Occipital lobe (tissue), 2 donors: ENCODE data around the gene SEMA3F. TPM values are rescaled to one million over a fixed set of nuclear protein-coding genes. Genes with fewer than 3 reads are reported as not detected.

Experiments
- DNase-seq: peaks from one replicate; lab custom pipeline; 2025; lab: John Stamatoyannopoulos, UW
- total RNA-seq: library from RNA; depleted of rRNA; stranded (reverse); fragments of >200 nt; gene quantifications from one replicate; pipeline ENCODE4 v1.2.3, GENCODE V29; 2014

The SEMA3F gene
- total RNA-seq, 1 donor from 2014 or later: 5.8 TPM

GRCh38 chr3:50169858-50170257, 14.7 kb downstream of the SEMA3F start:
- no peak for DNase-seq

- DNase-seq: no peak
These were observed 15.6 kb downstream of the SEMA3F start for GRCh38 chr3:50170689-50171088.

GRCh38 chr3:50171540-50172301, 16.6 kb downstream of the SEMA3F start:
- DNase-seq: no peak

- DNase-seq: no peak
These were observed 17.6 kb downstream of the SEMA3F start for GRCh38 chr3:50172626-50173220.

GRCh38 chr3:50173685-50174516, 18.8 kb downstream of the SEMA3F start:
- no peak for DNase-seq

GRCh38 chr3:50174517-50174895, 19.4 kb downstream of the SEMA3F start:
- no peak for DNase-seq

GRCh38 chr3:50174947-50175524, 19.9 kb downstream of the SEMA3F start:
- DNase-seq: no peak

GRCh38 chr3:50177346-50177745, 22.2 kb downstream of the SEMA3F start:
- DNase-seq: no peak

- no peak for DNase-seq
These were observed 24.6 kb downstream of the SEMA3F start for GRCh38 chr3:50179710-50180109.

- no peak for DNase-seq
These were observed 26.9 kb downstream of the SEMA3F start for GRCh38 chr3:50181985-50182384.

GRCh38 chr3:50182533-50183099, 27.5 kb downstream of the SEMA3F start:
- DNase-seq: no peak

- no peak for DNase-seq
These were observed 28.6 kb downstream of the SEMA3F start for GRCh38 chr3:50183755-50184154.

- no peak for DNase-seq
These were observed 29.3 kb downstream of the SEMA3F start for GRCh38 chr3:50184242-50184978.

- DNase-seq: no peak
These were observed 30.1 kb downstream of the SEMA3F start for GRCh38 chr3:50185230-50185629.

- DNase-seq: no peak
These were observed 31.0 kb downstream of the SEMA3F start for GRCh38 chr3:50186096-50186495.

GRCh38 chr3:50187750-50188149, 32.6 kb downstream of the SEMA3F start:
- no peak for DNase-seq

GRCh38 chr3:50189274-50189673, 34.1 kb downstream of the SEMA3F start:
- peak; percentile 68 for DNase-seq

GRCh38 chr3:50189989-50190388, 34.9 kb downstream of the SEMA3F start:
- DNase-seq: no peak

GRCh38 chr3:50190936-50191660, 36.0 kb downstream of the SEMA3F start, which contains the start of gene GNAT1:
Gene GNAT1 (plus strand): TSS chr3:50191610. CDS start chr3:50191726, 116 bp downstream.
- no peak for DNase-seq

GRCh38 chr3:50192124-50192523, 37.0 kb downstream of the SEMA3F start:
- DNase-seq: no peak
